Effector CD4-positive, alpha-beta T cell (primary cell): ENCODE measurements around the gene UBE2S.
"Not testable (repeated sequence)": the region's sequence is repeated elsewhere in the genome, so short reads cannot be mapped to it uniquely, and the experiment has no call there.

ENCODE experiments used
- DNase-seq: peaks from one replicate; pipeline ENCODE4 v3.0.0-alpha.2; 2020

The UBE2S gene

GRCh38 chr19:55439052-55439451, 31.5 kb upstream of the UBE2S start:
- no peak for DNase-seq

- DNase-seq: no peak
Observed at GRCh38 chr19:55437410-55437809, 29.8 kb upstream of the UBE2S start.

GRCh38 chr19:55436847-55437246, 29.3 kb upstream of the UBE2S start:
- DNase-seq: no peak

GRCh38 chr19:55435020-55435419, 27.4 kb upstream of the UBE2S start:
- DNase-seq: no peak

- no peak for DNase-seq
Observed at GRCh38 chr19:55434356-55434919, 26.9 kb upstream of the UBE2S start.

GRCh38 chr19:55433292-55433691, 25.7 kb upstream of the UBE2S start:
- no peak for DNase-seq

- no peak for DNase-seq
Observed at GRCh38 chr19:55432241-55432959, 24.8 kb upstream of the UBE2S start.

GRCh38 chr19:55431183-55431582, 23.6 kb upstream of the UBE2S start:
- no peak for DNase-seq

- no peak for DNase-seq
Observed at GRCh38 chr19:55426042-55426441, 18.5 kb upstream of the UBE2S start.

- DNase-seq: no peak
Observed at GRCh38 chr19:55424518-55424917, 16.9 kb upstream of the UBE2S start.

- no peak for DNase-seq
Observed at GRCh38 chr19:55423225-55424005, 15.8 kb upstream of the UBE2S start.

- DNase-seq: peak; percentile 26
Observed at GRCh38 chr19:55421281-55421680, 13.7 kb upstream of the UBE2S start.

- DNase-seq: no peak
Observed at GRCh38 chr19:55419624-55420236, 12.1 kb upstream of the UBE2S start.

- DNase-seq: no peak
Observed at GRCh38 chr19:55419103-55419502, 11.5 kb upstream of the UBE2S start.

- DNase-seq: peak; percentile 36
Observed at GRCh38 chr19:55418185-55418584, 10.6 kb upstream of the UBE2S start.

- DNase-seq: no peak
Observed at GRCh38 chr19:55410168-55410567, 2.6 kb upstream of the UBE2S start.

GRCh38 chr19:55409179-55409578, 1.6 kb upstream of the UBE2S start:
- DNase-seq: not testable (repeated sequence)

- no peak for DNase-seq
Observed at GRCh38 chr19:55408533-55408872, 915 bp upstream of the UBE2S start.

GRCh38 chr19:55407800-55408532, 378 bp upstream of the UBE2S start:
- DNase-seq: peak; percentile 95

GRCh38 chr19:55406826-55407549, 600 bp downstream of the UBE2S start:
- DNase-seq: no peak

- no peak for DNase-seq
Observed at GRCh38 chr19:55406091-55406825, 1.3 kb downstream of the UBE2S start.

GRCh38 chr19:55405638-55406037, 1.9 kb downstream of the UBE2S start:
- DNase-seq: no peak
